Heart right ventricle (tissue), 16 donors: ENCODE data around the gene LRRC27. TPM values are rescaled to one million over a fixed set of nuclear protein-coding genes. Genes with fewer than 3 reads are reported as not detected.
A peak's percentile ranks its signal among the peaks of the same experiment; 100 is the strongest.
"Not testable (repeated sequence)": the region's sequence is repeated elsewhere in the genome, so short reads cannot be mapped to it uniquely, and the experiment has no call there.

ENCODE experiments used
- ATAC-seq, 8 donors: fragments of 200-7000 bp; cut with Tn5 transposase; one replicate each; pipeline ENCODE4 v1.9.1; 2020; ENCODE audit warnings: mild to moderate bottlenecking in 8 of 8, moderate library complexity in 8 of 8, moderate number of reproducible peaks in 1 of 8
- DNase-seq, 2 donors: peaks; one replicate each; pipeline ENCODE4 v3.0.0-alpha.2; 2020
- H3K27ac ChIP-seq, 10 donors: fragments of 200-600 bp; sonication (generic) in 2 of 10; one replicate each; pipeline versions ENCODE4 v1.5.0 to v1.8.0; 2020 to 2022; ENCODE audit warnings: mild to moderate bottlenecking in 3 of 10
- H3K27me3 ChIP-seq, 7 donors: fragments of 200-600 bp; one replicate each; pipeline ENCODE4 v1.8.0; 2021 to 2022; ENCODE audit warnings: mild to moderate bottlenecking in 2 of 7
- H3K36me3 ChIP-seq, 9 donors: fragments of 200-600 bp; sonication (generic) in 1 of 9; one replicate each; pipeline versions ENCODE4 v1.5.0 to v1.8.0; 2020 to 2022; ENCODE audit warnings: mild to moderate bottlenecking in 2 of 9
- H3K4me1 ChIP-seq, 9 donors: fragments of 200-600 bp; sonication (generic) in 1 of 9; one replicate each; pipeline versions ENCODE4 v1.5.0 to v1.8.0; 2020 to 2022; ENCODE audit warnings: mild to moderate bottlenecking in 4 of 9
- H3K4me3 ChIP-seq, 10 donors: fragments of 200-600 bp; sonication (generic) in 2 of 10; one replicate each; pipeline versions ENCODE4 v1.5.0 to v1.8.0; 2020 to 2022; ENCODE audit warnings: mild to moderate bottlenecking in 7 of 10, moderate library complexity in 2 of 10
- H3K9me3 ChIP-seq, 11 donors: fragments of 200-600 bp in 10 of 11; sonication (generic) in 2 of 11; one replicate each; pipeline versions ENCODE4 v1.5.0 to v1.8.0; 2013 to 2022; ENCODE audit warnings: mild to moderate bottlenecking in 2 of 11, control low read depth in 1 of 11, moderate library complexity in 1 of 11
- WGBS, 2 donors: extraction: QIAGEN DNeasy Blood & Tissue Kit; methylation state at CpG; one replicate each; pipeline ENCODE4 v1.1.7; 2013; ENCODE audit warnings: inconsistent platforms in 1 of 2; 5-methylcytosine and 5-hydroxymethylcytosine counted together
- intact Hi-C, 10 donors: fragments of 100-400 bp; cut with DNase I; formaldehyde crosslinking; loops; one replicate each; pipeline versions ENCODE4 v1.11.1 to v1.14.2; 2022
- polyA plus RNA-seq, 2 donors: library from polyadenylated mRNA; stranded (reverse); fragments of 200-250 nt; gene quantifications; one replicate each; pipeline ENCODE4 v1.2.3, GENCODE V29; 2013
- total RNA-seq, 10 donors: library from RNA; stranded (reverse); fragmentation: NEBNext Ultra II Directional in 3 of 10; extraction: Animal tissue kit (Norgen Biotek cat#: 25700) in 3 of 10; gene quantifications; one replicate each; pipeline versions ENCODE4 v1.2.1 to v1.2.4, GENCODE V29; 2021 to 2023
- TF ChIP-seq, protein P1 (sequence below), 9 donors: fragments of 200-600 bp; sonication (generic) in 2 of 9; IDR thresholded peaks; one replicate each; pipeline versions ENCODE4 v1.5.0 to v1.8.0; 2021 to 2022; ENCODE audit warnings: antibody characterized with exemption in 9 of 9, mild to moderate bottlenecking in 5 of 9, moderate library complexity in 1 of 9
- donor health status: Arrhythmogenic right ventricular cardiomyopathy.
- donor health status: ischemic (EF 13 %, LVEDD 7.1; RV severe dilation, severe dysfunction).
- donor health status: healthy with polysubstance abuse.
- donor health status: DM: no; HTN: yes; CAD: no.
- donor health status: DM: no; HTN: no; CAD: no.
- donor health status: ischemic (EF 25% LVEDD 6.9; RV normal size, moderate dysfunction).
- donor health status: ischemic (EF 25% LVEDD 5.7; RV mildly dilated, moderate dysfunction).
- donor health status: healthy.
- donor health status: DM: yes; HTN: yes; CAD: no.
- donor health status: Ischemic cardiomyopathy.
- donor health status: ischemic (EF 35%, LVEDD 5.7; RV mildly dilated, moderate dysfunction).
- donor health status: nonischemic (EF 11% LVEDD 7.7; RV severe dilation, severe dysfunction).
- donor health status: DM: yes; HTN: yes; CAD: no.
- donor health status: PGD.
- donor health status: ischemic (EF 29% LVEDD 5.4; RV normal size, mild dysfunction).
- donor health status: nonischemic (EF 23%, LVEDD 6.1; RV moderate dilation, normal function).

LRRC27 gene
- total and polyA plus RNA-seq, 12 donors, result 3.0 to 8.1 (median 4.7) TPM

DNA sequence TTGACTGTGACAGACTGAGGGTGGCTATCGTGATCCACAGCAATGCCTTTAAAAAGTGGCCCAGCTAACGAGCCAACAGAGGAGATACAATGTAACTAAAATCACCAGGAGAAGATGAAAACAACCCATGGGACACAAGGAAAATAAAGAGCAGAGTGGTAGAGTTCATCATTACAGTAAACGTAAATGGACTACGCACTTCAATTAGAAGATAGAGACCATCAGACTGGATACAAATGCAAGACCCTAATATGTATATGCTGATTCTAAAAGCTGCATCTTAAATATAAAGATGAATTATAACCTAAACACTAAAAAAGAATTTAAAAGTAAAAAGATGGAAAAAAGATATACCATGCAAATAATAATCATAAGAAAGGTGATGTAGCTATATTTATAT is 17.7 kb upstream of the LRRC27 start:
- no peak for ATAC-seq
- DNase-seq, result no peak
- H3K36me3 ChIP-seq, result no peaks in the 10 kb centered on the region
- H3K4me3 ChIP-seq, result no peak overlapping the region
- no peaks in the 10 kb centered on the region for H3K27me3 ChIP-seq
- H3K9me3 ChIP-seq, result peaks cover 0 to 13% (median 0%) of the 10 kb centered on the region in 11 donors
- WGBS, 2 donors, result 99% methylated on average over 4 of the region's 4 CpGs
- H3K4me1 ChIP-seq, result peaks cover 0 to 4% (median 0%) of the 10 kb centered on the region in 9 donors
- H3K27ac ChIP-seq, result no peak overlapping the region
- TF ChIP-seq, protein P1, sequence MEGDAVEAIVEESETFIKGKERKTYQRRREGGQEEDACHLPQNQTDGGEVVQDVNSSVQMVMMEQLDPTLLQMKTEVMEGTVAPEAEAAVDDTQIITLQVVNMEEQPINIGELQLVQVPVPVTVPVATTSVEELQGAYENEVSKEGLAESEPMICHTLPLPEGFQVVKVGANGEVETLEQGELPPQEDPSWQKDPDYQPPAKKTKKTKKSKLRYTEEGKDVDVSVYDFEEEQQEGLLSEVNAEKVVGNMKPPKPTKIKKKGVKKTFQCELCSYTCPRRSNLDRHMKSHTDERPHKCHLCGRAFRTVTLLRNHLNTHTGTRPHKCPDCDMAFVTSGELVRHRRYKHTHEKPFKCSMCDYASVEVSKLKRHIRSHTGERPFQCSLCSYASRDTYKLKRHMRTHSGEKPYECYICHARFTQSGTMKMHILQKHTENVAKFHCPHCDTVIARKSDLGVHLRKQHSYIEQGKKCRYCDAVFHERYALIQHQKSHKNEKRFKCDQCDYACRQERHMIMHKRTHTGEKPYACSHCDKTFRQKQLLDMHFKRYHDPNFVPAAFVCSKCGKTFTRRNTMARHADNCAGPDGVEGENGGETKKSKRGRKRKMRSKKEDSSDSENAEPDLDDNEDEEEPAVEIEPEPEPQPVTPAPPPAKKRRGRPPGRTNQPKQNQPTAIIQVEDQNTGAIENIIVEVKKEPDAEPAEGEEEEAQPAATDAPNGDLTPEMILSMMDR (IDR thresholded peaks at IDR 0.05), result no peak
- intact Hi-C loops, result no loop called here

DNA sequence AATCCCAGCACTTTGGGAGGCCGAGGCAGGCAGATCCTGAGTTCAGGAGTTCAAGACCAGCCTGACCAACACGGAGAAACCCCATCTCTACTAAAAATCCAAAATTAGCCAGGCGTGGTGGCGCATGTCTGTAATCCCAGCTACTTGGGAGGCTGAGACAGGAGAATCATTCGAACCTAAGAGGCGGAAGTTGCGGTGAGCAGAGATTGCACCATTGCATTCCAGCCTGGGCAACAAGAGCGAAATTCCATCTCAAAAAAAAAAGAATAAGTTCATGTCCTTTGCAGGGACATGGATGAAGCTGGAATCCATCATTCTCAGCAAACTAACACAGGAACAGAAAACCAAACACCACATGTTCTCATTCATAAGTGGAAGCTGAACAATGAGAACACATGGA is 17.1 kb upstream of the LRRC27 start:
- DNase-seq, H3K4me1 ChIP-seq, ATAC-seq, H3K4me3 ChIP-seq, intact Hi-C loops, H3K27ac ChIP-seq, H3K27me3 ChIP-seq, H3K36me3 ChIP-seq: not testable (repeated sequence)
- 95 to 96% methylated on average over 8 of the region's 8 CpGs for WGBS, 2 donors
- H3K9me3 ChIP-seq, result peaks cover 0 to 13% (median 0%) of the 10 kb centered on the region in 11 donors

DNA sequence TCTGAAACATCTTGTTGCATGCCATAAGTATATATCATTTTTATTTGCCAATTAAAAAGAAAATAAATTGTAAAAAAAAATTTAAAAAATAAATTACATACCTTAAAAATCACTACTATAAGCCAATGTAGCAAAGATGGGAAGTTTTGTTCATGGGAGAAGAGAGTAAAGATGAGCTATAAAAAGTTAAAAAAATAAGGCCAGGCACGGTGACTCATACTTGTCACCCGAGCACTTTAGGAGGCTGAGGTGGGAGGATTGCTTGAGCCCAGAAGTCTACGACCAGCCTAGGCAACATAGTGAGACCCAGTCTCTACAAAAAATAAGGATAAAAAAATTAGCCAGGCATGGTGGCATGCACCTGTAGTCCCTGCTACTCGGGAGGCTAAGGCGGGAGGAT is 15.9 kb upstream of the LRRC27 start:
- intact Hi-C loops, result no loop called here
- H3K27ac ChIP-seq, result no peak overlapping the region
- DNase-seq (no peak), ATAC-seq (no peak)
- TF ChIP-seq, protein P1 (IDR thresholded peaks at IDR 0.05), result no peak
- no peaks in the 10 kb centered on the region for H3K36me3 ChIP-seq
- WGBS, 2 donors, result 90 to 95% methylated on average over 5 of the region's 5 CpGs
- no peaks in the 10 kb centered on the region for H3K27me3 ChIP-seq
- H3K4me3 ChIP-seq, result no peak overlapping the region
- H3K4me1 ChIP-seq, result peaks cover 0 to 12% (median 0%) of the 10 kb centered on the region in 9 donors
- H3K9me3 ChIP-seq, result peaks cover 0 to 13% (median 0%) of the 10 kb centered on the region in 11 donors

DNA sequence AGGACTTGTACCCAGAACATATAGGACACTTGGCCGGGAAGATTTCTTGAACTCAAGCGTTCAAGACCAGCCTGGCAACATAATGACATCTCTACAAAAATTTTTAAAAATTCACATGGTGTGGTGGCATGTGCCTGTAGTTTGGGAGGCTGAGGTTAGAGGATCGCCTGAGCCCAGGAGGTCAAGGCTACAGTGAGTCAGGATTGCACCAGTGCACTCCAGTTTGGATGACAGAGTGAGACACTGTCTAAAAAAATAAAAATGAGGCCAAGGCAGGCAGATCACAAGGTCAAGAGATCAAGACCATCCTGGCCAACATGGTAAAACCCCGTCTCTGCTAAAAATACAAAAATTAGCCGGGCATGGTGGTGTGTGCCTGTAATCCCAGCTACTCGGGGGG is 14.5 kb upstream of the LRRC27 start:
- H3K27ac ChIP-seq, H3K27me3 ChIP-seq, H3K4me3 ChIP-seq, ATAC-seq, DNase-seq, intact Hi-C loops, H3K36me3 ChIP-seq: not testable (repeated sequence)
- 92 to 94% methylated on average over 6 of the region's 6 CpGs for WGBS, 2 donors
- peaks cover 0 to 15% (median 0%) of the 10 kb centered on the region in 9 donors for H3K4me1 ChIP-seq
- H3K9me3 ChIP-seq, result peaks cover 0 to 13% (median 0%) of the 10 kb centered on the region in 11 donors

DNA sequence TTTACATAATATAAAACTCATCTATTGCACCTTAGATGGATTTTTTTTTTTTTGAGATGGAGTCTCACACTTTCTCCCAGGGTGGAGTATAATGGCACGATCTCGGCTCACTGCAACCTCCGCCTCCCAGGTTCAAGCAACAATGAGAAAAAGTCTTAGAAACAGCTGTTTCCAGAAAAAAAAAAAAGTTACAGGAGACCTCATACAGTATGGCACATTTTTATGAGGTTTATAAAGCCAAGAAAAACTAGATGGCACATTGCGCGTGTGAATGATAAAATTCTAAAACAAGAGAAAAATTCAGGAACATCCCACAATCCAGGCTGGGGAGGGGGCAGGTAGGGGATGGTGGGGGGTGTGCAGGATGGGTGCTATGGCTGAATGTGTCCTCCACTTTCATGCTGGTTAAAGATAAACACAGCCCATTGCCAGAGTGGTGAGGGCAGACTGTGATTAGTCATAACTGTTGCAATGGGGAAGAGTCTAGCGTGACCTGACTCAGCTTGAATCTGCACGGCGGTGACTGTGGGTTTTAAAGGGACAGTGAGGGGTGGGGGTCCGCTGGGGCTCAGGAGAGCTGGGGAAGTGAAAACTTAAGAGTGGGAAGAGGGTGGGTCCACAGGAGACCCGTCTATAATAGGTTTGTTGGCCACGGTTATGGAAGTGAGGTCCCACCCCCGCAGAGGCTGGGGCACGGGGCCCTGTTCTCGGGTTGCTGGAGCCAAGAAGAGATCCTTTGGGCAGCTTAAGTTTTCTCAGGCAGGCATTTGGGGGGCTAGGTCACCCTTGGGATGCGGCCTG is 11.9 kb upstream of the LRRC27 start:
- DNase-seq (no peak), ATAC-seq (peak in 3 of 8 donors; percentile 29 to 83 (median 34))
- peaks cover 0 to 3% (median 0%) of the 10 kb centered on the region in 9 donors for H3K36me3 ChIP-seq
- intact Hi-C loops, result no loop called here
- no peaks in the 10 kb centered on the region for H3K9me3 ChIP-seq
- TF ChIP-seq, protein P1 (IDR thresholded peaks at IDR 0.05), result no peak
- 76 to 78% methylated on average over 15 of the region's 15 CpGs for WGBS, 2 donors
- H3K27me3 ChIP-seq, result no peaks in the 10 kb centered on the region
- no peak overlapping the region for H3K4me3 ChIP-seq
- peaks cover 0 to 26% (median 0%) of the 10 kb centered on the region in 9 donors for H3K4me1 ChIP-seq
- H3K27ac ChIP-seq, result peak overlapping the region in 1 of 10 donors; percentile 37
